ENCODE results near the gene UBA1.

UBA1 gene

DNA sequence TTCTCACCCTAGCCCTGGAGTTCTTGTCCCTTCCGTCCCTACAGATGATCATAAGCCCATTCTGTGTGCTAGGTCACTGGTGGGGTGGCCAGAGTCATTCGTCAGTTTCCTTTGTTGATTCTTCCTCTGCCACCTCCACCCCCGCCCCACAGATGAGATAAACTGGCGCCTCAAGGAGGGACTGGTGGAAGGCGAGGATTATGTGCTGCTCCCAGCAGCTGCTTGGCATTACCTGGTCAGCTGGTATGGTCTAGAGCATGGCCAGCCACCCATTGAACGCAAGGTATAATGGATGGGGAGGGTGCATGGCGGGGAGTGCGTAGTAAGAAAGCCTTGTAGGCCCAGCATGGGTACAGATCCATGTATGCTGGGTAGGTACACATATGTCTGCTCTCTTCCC is 45.6 kb downstream of the UBA1 start:
- no peak overlapping the region for H2AK5ac ChIP-seq (ENCODE audit: low read length, severe bottlenecking)
- no peak overlapping the region for H3K18ac ChIP-seq (ENCODE audit: low read depth in 1 of 2, low read length in 2 of 2)
- H3K4me1 ChIP-seq (ENCODE audit: control insufficient read depth, insufficient read depth, low read depth, low read length) = no peaks in the 10 kb centered on the region
- H3K27me3 ChIP-seq (ENCODE audit: control insufficient read depth in 1 of 2, insufficient read depth in 1 of 2, low read length in 2 of 2) = peaks cover 0 to 60% of the 10 kb centered on the region in 2 experiments
- no peak overlapping the region for H3K9ac ChIP-seq (ENCODE audit: low read length)
- H2BK12ac ChIP-seq (ENCODE audit: low read length in 2 of 2) = no peak overlapping the region
- no peak overlapping the region for H3K27ac ChIP-seq (ENCODE audit: low read length, poor library complexity, severe bottlenecking)
- no peak overlapping the region for H2BK5ac ChIP-seq (ENCODE audit: low read depth, low read length, poor library complexity, severe bottlenecking)
- H4K91ac ChIP-seq (ENCODE audit: low read length) = no peak overlapping the region
- DNase-seq = no peak
- H3K36me3 ChIP-seq (ENCODE audit: control insufficient read depth in 1 of 2, insufficient read depth in 2 of 2, low read depth in 1 of 2, low read length in 2 of 2) = peaks cover 45% of the 10 kb centered on the region in 2 experiments
- H3K4me3 ChIP-seq (ENCODE audit: insufficient read depth in 1 of 2, low read depth in 1 of 2, low read length in 2 of 2) = no peak overlapping the region
- H4K8ac ChIP-seq (ENCODE audit: low read length) = no peak overlapping the region
- H2BK15ac ChIP-seq (ENCODE audit: low read depth, poor library complexity, severe bottlenecking) = no peak overlapping the region
- H3K14ac ChIP-seq (ENCODE audit: low read length in 2 of 2) = no peak overlapping the region
- H3K4ac ChIP-seq (ENCODE audit: low read depth in 1 of 2, low read length in 2 of 2) = no peak overlapping the region
- no peak overlapping the region for H3K23ac ChIP-seq (ENCODE audit: low read length in 2 of 2)
- H3K79me1 ChIP-seq (replicated peaks; ENCODE audit: low read length, poor library complexity, severe bottlenecking) = peaks cover 20% of the 10 kb centered on the region
- H3K9me3 ChIP-seq (ENCODE audit: control insufficient read depth, low read length) = peaks cover 6% of the 10 kb centered on the region
- H2AFZ ChIP-seq (ENCODE audit: low read depth, low read length) = no peak overlapping the region
- H3K4me2 ChIP-seq (ENCODE audit: low read length, poor library complexity, severe bottlenecking) = no peak overlapping the region
- H2BK120ac ChIP-seq (ENCODE audit: low read depth, low read length) = no peak overlapping the region
- 100% methylated on average over 6 of the region's 8 CpGs for WGBS

DNA sequence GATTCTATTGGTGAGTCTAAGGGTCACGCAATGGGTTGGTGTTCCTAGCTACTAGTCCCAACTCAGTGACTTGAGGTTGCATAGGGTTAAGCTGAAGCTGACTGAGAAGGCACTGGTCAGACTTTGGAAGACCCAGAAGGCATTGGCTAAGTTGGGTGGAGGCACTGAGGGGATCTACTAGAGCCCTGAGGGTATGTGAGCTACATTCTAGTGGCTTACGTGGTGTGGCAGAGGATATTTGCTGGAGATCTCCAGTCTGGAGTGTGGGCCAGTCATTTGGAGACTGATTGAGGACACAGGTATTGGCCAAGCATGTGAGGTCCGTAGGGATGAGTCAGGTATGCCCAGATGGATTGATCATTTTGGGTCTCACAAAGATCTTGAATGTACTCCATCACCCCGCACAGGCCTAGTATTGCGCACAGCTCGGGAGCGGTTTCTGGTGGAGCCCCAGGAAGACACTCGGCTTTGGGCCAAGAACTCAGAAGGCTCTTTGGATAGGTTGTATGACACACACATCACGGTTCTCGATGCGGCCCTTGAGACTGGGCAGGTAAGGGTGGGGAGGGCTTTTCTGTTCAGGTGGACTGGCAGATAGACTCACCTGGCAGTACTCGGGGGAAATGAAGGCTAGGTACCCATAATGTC is 46.4 kb downstream of the UBA1 start:
- no peak overlapping the region for H3K27ac ChIP-seq (ENCODE audit: low read length, poor library complexity, severe bottlenecking)
- 94% methylated on average over 8 of the region's 12 CpGs for WGBS
- H3K23ac ChIP-seq (ENCODE audit: low read length in 2 of 2) = no peak overlapping the region

DNA sequence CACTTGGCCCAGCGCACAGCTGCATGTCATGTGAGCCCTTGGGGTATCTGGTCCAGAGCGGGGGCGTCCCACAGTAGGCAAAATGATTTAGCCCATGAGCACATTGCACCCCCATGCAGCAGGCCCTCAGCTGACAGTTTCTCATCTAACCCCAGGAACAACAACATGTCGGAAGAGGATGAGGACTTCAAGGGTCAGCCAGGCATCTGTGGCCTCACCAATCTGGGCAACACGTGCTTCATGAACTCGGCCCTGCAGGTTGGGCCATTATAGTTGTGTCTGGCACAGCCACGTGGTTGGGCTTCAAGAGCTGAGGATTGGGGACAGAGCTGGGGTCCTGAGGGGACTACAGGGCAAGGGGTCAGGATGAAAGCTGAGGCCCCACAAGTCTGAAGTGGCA is 47.0 kb downstream of the UBA1 start:
- H3K14ac ChIP-seq (ENCODE audit: low read length in 2 of 2) = no peak overlapping the region
- no peak overlapping the region for H3K4me2 ChIP-seq (ENCODE audit: low read length, poor library complexity, severe bottlenecking)
- H2BK120ac ChIP-seq (ENCODE audit: low read depth, low read length) = no peak overlapping the region
- no peak overlapping the region for H2BK12ac ChIP-seq (ENCODE audit: low read length in 2 of 2)
- no peak overlapping the region for H2BK15ac ChIP-seq (ENCODE audit: low read depth, poor library complexity, severe bottlenecking)
- H3K36me3 ChIP-seq (ENCODE audit: control insufficient read depth in 1 of 2, insufficient read depth in 2 of 2, low read depth in 1 of 2, low read length in 2 of 2) = peaks cover 58 to 59% of the 10 kb centered on the region in 2 experiments
- no peak overlapping the region for H4K91ac ChIP-seq (ENCODE audit: low read length)
- no peak for DNase-seq
- no peak overlapping the region for H4K8ac ChIP-seq (ENCODE audit: low read length)
- H3K27ac ChIP-seq (ENCODE audit: low read length, poor library complexity, severe bottlenecking) = no peak overlapping the region
- H3K9ac ChIP-seq (ENCODE audit: low read length) = no peak overlapping the region
- over 99% methylated on average over 5 of the region's 7 CpGs for WGBS
- H3K27me3 ChIP-seq (ENCODE audit: control insufficient read depth in 1 of 2, insufficient read depth in 1 of 2, low read length in 2 of 2) = peaks cover 0 to 66% of the 10 kb centered on the region in 2 experiments
- no peak overlapping the region for H2BK5ac ChIP-seq (ENCODE audit: low read depth, low read length, poor library complexity, severe bottlenecking)
- H2AK5ac ChIP-seq (ENCODE audit: low read length, severe bottlenecking) = no peak overlapping the region
- H3K4me1 ChIP-seq (ENCODE audit: control insufficient read depth, insufficient read depth, low read depth, low read length) = no peaks in the 10 kb centered on the region
- H3K18ac ChIP-seq (ENCODE audit: low read depth in 1 of 2, low read length in 2 of 2) = no peak overlapping the region
- H3K4me3 ChIP-seq (ENCODE audit: insufficient read depth in 1 of 2, low read depth in 1 of 2, low read length in 2 of 2) = no peak overlapping the region
- peaks cover 23% of the 10 kb centered on the region for H3K79me1 ChIP-seq (replicated peaks; ENCODE audit: low read length, poor library complexity, severe bottlenecking)
- no peak overlapping the region for H3K4ac ChIP-seq (ENCODE audit: low read depth in 1 of 2, low read length in 2 of 2)
- no peak overlapping the region for H2AFZ ChIP-seq (ENCODE audit: low read depth, low read length)
- no peak overlapping the region for H3K23ac ChIP-seq (ENCODE audit: low read length in 2 of 2)
- H3K9me3 ChIP-seq (ENCODE audit: control insufficient read depth, low read length) = peaks cover 6% of the 10 kb centered on the region

More for the DNA sequence above, 46.4 kb downstream of the UBA1 start:
- H3K4me1 ChIP-seq (ENCODE audit: control insufficient read depth, insufficient read depth, low read depth, low read length) = no peaks in the 10 kb centered on the region
- H4K91ac ChIP-seq (ENCODE audit: low read length) = no peak overlapping the region
- no peak overlapping the region for H3K14ac ChIP-seq (ENCODE audit: low read length in 2 of 2)
- H2AK5ac ChIP-seq (ENCODE audit: low read length, severe bottlenecking) = no peak overlapping the region
- H3K18ac ChIP-seq (ENCODE audit: low read depth in 1 of 2, low read length in 2 of 2) = no peak overlapping the region
- H3K27me3 ChIP-seq (ENCODE audit: control insufficient read depth in 1 of 2, insufficient read depth in 1 of 2, low read length in 2 of 2) = peaks cover 0 to 68% of the 10 kb centered on the region in 2 experiments
- H2BK12ac ChIP-seq (ENCODE audit: low read length in 2 of 2) = no peak overlapping the region
- H2BK5ac ChIP-seq (ENCODE audit: low read depth, low read length, poor library complexity, severe bottlenecking) = no peak overlapping the region
- no peak overlapping the region for H4K8ac ChIP-seq (ENCODE audit: low read length)
- no peak overlapping the region for H3K4ac ChIP-seq (ENCODE audit: low read depth in 1 of 2, low read length in 2 of 2)
- H3K79me1 ChIP-seq (replicated peaks; ENCODE audit: low read length, poor library complexity, severe bottlenecking) = peaks cover 23% of the 10 kb centered on the region
- H2BK15ac ChIP-seq (ENCODE audit: low read depth, poor library complexity, severe bottlenecking) = no peak overlapping the region
- no peak overlapping the region for H3K4me2 ChIP-seq (ENCODE audit: low read length, poor library complexity, severe bottlenecking)
- no peak overlapping the region for H2BK120ac ChIP-seq (ENCODE audit: low read depth, low read length)
- DNase-seq = no peak
- no peak overlapping the region for H3K4me3 ChIP-seq (ENCODE audit: insufficient read depth in 1 of 2, low read depth in 1 of 2, low read length in 2 of 2)
- peaks cover 53% of the 10 kb centered on the region in 2 experiments for H3K36me3 ChIP-seq (ENCODE audit: control insufficient read depth in 1 of 2, insufficient read depth in 2 of 2, low read depth in 1 of 2, low read length in 2 of 2)
- H3K9me3 ChIP-seq (ENCODE audit: control insufficient read depth, low read length) = peaks cover 6% of the 10 kb centered on the region
- H2AFZ ChIP-seq (ENCODE audit: low read depth, low read length) = no peak overlapping the region
- no peak overlapping the region for H3K9ac ChIP-seq (ENCODE audit: low read length)

DNA sequence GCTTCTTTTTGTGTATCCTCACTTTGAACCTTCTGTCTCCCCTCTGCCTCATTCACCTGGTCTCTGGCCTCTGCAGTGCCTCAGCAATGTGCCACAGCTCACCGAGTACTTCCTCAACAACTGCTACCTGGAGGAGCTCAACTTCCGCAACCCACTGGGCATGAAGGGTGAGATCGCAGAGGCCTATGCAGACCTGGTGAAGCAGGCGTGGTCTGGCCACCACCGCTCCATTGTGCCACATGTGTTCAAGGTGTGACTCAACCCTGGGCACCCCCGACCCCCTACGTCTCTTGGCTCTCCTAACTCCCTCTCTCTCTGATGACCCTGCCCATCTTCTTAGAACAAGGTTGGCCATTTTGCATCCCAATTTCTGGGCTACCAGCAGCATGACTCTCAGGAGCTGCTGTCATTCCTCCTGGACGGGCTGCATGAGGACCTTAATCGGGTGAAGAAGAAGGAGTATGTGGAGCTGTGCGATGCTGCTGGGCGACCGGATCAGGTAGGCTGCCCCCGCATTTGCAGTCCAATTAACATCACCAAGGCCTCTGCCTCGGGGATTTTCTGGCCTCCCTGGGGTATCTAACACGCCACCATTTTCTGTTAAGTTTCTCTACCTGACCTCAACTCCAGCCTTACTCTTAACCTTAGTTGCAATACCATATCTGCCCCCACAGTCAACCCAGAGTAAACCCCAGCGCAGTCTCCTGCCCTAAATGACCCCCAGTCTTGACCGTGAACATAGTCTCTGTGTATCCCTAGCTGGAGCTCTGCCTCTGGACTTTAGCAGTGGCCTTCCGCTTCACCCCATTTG is 47.8 kb downstream of the UBA1 start:
- no peaks in the 10 kb centered on the region for H3K4me1 ChIP-seq (ENCODE audit: control insufficient read depth, insufficient read depth, low read depth, low read length)
- H2AK5ac ChIP-seq (ENCODE audit: low read length, severe bottlenecking) = no peak overlapping the region
- no peak overlapping the region for H2AFZ ChIP-seq (ENCODE audit: low read depth, low read length)
- no peak overlapping the region for H4K8ac ChIP-seq (ENCODE audit: low read length)
- H2BK5ac ChIP-seq (ENCODE audit: low read depth, low read length, poor library complexity, severe bottlenecking) = no peak overlapping the region
- H3K9me3 ChIP-seq (ENCODE audit: control insufficient read depth, low read length) = peaks cover 6% of the 10 kb centered on the region
- no peak overlapping the region for H3K18ac ChIP-seq (ENCODE audit: low read depth in 1 of 2, low read length in 2 of 2)
- 99% methylated on average over 15 of the region's 18 CpGs for WGBS
- no peak overlapping the region for H3K27ac ChIP-seq (ENCODE audit: low read length, poor library complexity, severe bottlenecking)
- no peak overlapping the region for H3K4me2 ChIP-seq (ENCODE audit: low read length, poor library complexity, severe bottlenecking)
- H3K4me3 ChIP-seq (ENCODE audit: insufficient read depth in 1 of 2, low read depth in 1 of 2, low read length in 2 of 2) = no peak overlapping the region
- no peak overlapping the region for H3K14ac ChIP-seq (ENCODE audit: low read length in 2 of 2)
- no peak for DNase-seq
- H3K4ac ChIP-seq (ENCODE audit: low read depth in 1 of 2, low read length in 2 of 2) = no peak overlapping the region
- peaks cover 62 to 66% of the 10 kb centered on the region in 2 experiments for H3K36me3 ChIP-seq (ENCODE audit: control insufficient read depth in 1 of 2, insufficient read depth in 2 of 2, low read depth in 1 of 2, low read length in 2 of 2)
- H3K27me3 ChIP-seq (ENCODE audit: control insufficient read depth in 1 of 2, insufficient read depth in 1 of 2, low read length in 2 of 2) = peaks cover 0 to 63% of the 10 kb centered on the region in 2 experiments
- no peak overlapping the region for H3K23ac ChIP-seq (ENCODE audit: low read length in 2 of 2)
- no peak overlapping the region for H2BK12ac ChIP-seq (ENCODE audit: low read length in 2 of 2)
- no peak overlapping the region for H3K9ac ChIP-seq (ENCODE audit: low read length)
- no peak overlapping the region for H4K91ac ChIP-seq (ENCODE audit: low read length)
- H2BK120ac ChIP-seq (ENCODE audit: low read depth, low read length) = no peak overlapping the region
- H2BK15ac ChIP-seq (ENCODE audit: low read depth, poor library complexity, severe bottlenecking) = no peak overlapping the region
- peaks cover 23% of the 10 kb centered on the region for H3K79me1 ChIP-seq (replicated peaks; ENCODE audit: low read length, poor library complexity, severe bottlenecking)
